Measurements from ENCODE around the gene KCTD16. TPM values are rescaled to one million over a fixed set of nuclear protein-coding genes. Genes with fewer than 3 reads are reported as not detected.
A peak's percentile ranks its signal among the peaks of the same experiment; 100 is the strongest.

KCTD16 gene
- polyA plus RNA-seq, 1 donor (not counting 4 experiments of a cell fraction or from before 2014, with no cell fraction given), result 0.04 TPM

DNA sequence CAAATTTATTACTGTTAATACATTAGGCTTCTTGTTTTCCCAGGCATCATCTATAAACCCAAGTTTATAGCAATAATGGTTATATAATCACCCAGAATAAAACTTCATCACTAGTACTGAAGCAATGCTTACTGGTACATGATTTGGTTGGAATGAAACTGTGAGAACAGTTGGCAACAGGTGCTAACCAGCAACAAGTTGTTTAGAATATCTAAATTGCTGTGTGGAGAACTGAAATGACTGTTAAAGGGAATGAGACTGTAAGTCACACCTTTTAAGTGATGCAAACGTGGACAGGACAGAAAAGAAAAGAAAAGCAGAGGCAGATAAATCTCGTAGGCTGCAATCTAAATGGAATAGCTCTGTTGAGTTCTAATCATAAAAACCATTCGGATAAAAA, 2.7 kb upstream of the KCTD16 start:
- no peak overlapping the region for H3K4me2 ChIP-seq (ENCODE audit: control insufficient read depth, extremely low read depth, insufficient read depth, low read depth, low read length)
- dilution Hi-C loops (cut with MboI; ENCODE audit: extremely low pct_ligation_motif_present, low sequenced_read_pairs), result no loop called here

DNA sequence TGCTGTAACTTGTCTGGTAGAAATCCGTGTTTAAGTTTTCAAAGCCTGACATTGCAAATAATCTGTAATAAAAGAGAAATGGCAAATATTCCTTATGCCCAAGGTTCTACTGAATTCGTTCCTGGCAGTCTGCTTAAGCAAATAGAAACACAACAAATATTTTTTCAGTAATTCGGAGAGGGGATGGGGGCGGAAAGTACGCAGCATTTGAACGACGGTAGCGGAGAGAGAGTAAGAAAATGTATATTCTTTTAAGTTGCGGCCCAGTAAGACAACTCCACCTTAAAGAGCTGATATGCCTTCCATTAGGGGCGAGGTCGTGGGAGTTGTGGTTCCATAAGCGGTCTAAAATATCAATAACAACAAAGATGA, 783 bp upstream of the KCTD16 start:
- H3K4me3 ChIP-seq (ENCODE audit: control insufficient read depth in 2 of 3, extremely low read depth in 1 of 3, insufficient read depth in 2 of 3, low read depth in 1 of 3, low read length in 3 of 3), result peak overlapping the region; percentile 54 to 84 (median 79)
- H3K27ac ChIP-seq (ENCODE audit: control insufficient read depth, insufficient read depth, low read length), result peak overlapping the region; percentile 85
- H2AFZ ChIP-seq (ENCODE audit: control insufficient read depth, low read length), result peak overlapping the region; percentile 76
- no peak for DNase-seq (ENCODE audit: low read depth, low spot score)
- H3K27me3 ChIP-seq (ENCODE audit: control insufficient read depth, extremely low read depth, insufficient read depth, low read length), result no peaks in the 10 kb centered on the region
- peaks cover 44% of the 10 kb centered on the region for H3K79me2 ChIP-seq (ENCODE audit: control insufficient read depth, insufficient read depth, low read length)
- dilution Hi-C loops (cut with MboI; ENCODE audit: extremely low pct_ligation_motif_present, low sequenced_read_pairs), result no loop called here
- H3K4me2 ChIP-seq (ENCODE audit: control insufficient read depth, extremely low read depth, insufficient read depth, low read depth, low read length), result peak overlapping the region; percentile 93
- H3K9ac ChIP-seq (ENCODE audit: control insufficient read depth, extremely low read depth, insufficient read depth, low read length), result peak overlapping the region; percentile 94
- peaks cover 5% of the 10 kb centered on the region in 2 experiments for H3K36me3 ChIP-seq (ENCODE audit: control insufficient read depth in 2 of 2, extremely low read depth in 1 of 2, insufficient read depth in 2 of 2, low read length in 2 of 2)
- TF ChIP-seq, protein P1, sequence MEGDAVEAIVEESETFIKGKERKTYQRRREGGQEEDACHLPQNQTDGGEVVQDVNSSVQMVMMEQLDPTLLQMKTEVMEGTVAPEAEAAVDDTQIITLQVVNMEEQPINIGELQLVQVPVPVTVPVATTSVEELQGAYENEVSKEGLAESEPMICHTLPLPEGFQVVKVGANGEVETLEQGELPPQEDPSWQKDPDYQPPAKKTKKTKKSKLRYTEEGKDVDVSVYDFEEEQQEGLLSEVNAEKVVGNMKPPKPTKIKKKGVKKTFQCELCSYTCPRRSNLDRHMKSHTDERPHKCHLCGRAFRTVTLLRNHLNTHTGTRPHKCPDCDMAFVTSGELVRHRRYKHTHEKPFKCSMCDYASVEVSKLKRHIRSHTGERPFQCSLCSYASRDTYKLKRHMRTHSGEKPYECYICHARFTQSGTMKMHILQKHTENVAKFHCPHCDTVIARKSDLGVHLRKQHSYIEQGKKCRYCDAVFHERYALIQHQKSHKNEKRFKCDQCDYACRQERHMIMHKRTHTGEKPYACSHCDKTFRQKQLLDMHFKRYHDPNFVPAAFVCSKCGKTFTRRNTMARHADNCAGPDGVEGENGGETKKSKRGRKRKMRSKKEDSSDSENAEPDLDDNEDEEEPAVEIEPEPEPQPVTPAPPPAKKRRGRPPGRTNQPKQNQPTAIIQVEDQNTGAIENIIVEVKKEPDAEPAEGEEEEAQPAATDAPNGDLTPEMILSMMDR (optimal IDR thresholded peaks at IDR 0.05 in 1 of 3, IDR thresholded peaks at IDR 0.05 in 1 of 3, conservative IDR thresholded peaks at IDR 0.05 in 1 of 3; ENCODE audit: extremely low read depth in 1 of 3, insufficient read depth in 2 of 3, low read length in 3 of 3), result no peak
- TF ChIP-seq EZH2 (IDR thresholded peaks at IDR 0.05; ENCODE audit: low read length), result no peak
- H4K20me1 ChIP-seq (ENCODE audit: control insufficient read depth, extremely low read depth, insufficient read depth, low read length), result no peaks in the 10 kb centered on the region
- no peaks in the 10 kb centered on the region for H3K9me1 ChIP-seq (ENCODE audit: control insufficient read depth, extremely low read depth, insufficient read depth, low read length)
- no peak for FAIRE-seq
- no peaks in the 10 kb centered on the region for H3K9me3 ChIP-seq (ENCODE audit: control insufficient read depth, low read depth, low read length)
- H3K4me1 ChIP-seq (ENCODE audit: control insufficient read depth, extremely low read depth, insufficient read depth, low read length), result peaks cover 18% of the 10 kb centered on the region

More for the DNA sequence above, 2.7 kb upstream of the KCTD16 start:
- Histone ChIP-seq H4K20me1 (ENCODE audit: control insufficient read depth, extremely low read depth, insufficient read depth, low read length) (no peaks in the 10 kb centered on the region), H2AFZ (ENCODE audit: control insufficient read depth, low read length) (no peak overlapping the region), H3K27ac (ENCODE audit: control insufficient read depth, insufficient read depth, low read length) (no peak overlapping the region), H3K9ac (ENCODE audit: control insufficient read depth, extremely low read depth, insufficient read depth, low read length) (no peak overlapping the region), H3K27me3 (ENCODE audit: control insufficient read depth, extremely low read depth, insufficient read depth, low read length) (no peaks in the 10 kb centered on the region), H3K4me3 (ENCODE audit: control insufficient read depth in 2 of 3, extremely low read depth in 1 of 3, insufficient read depth in 2 of 3, low read depth in 1 of 3, low read length in 3 of 3) (no peak overlapping the region), H3K79me2 (ENCODE audit: control insufficient read depth, insufficient read depth, low read length) (peaks cover 44% of the 10 kb centered on the region), H3K9me1 (ENCODE audit: control insufficient read depth, extremely low read depth, insufficient read depth, low read length) (no peaks in the 10 kb centered on the region), H3K4me1 (ENCODE audit: control insufficient read depth, extremely low read depth, insufficient read depth, low read length) (peaks cover 18% of the 10 kb centered on the region), H3K36me3 (ENCODE audit: control insufficient read depth in 2 of 2, extremely low read depth in 1 of 2, insufficient read depth in 2 of 2, low read length in 2 of 2) (peaks cover 6 to 10% of the 10 kb centered on the region in 2 experiments), H3K9me3 (ENCODE audit: control insufficient read depth, low read depth, low read length) (no peaks in the 10 kb centered on the region)
- DNase-seq (ENCODE audit: low read depth, low spot score) (no peak), FAIRE-seq (no peak)
- TF ChIP-seq, protein P1 (optimal IDR thresholded peaks at IDR 0.05 in 1 of 3, IDR thresholded peaks at IDR 0.05 in 1 of 3, conservative IDR thresholded peaks at IDR 0.05 in 1 of 3; ENCODE audit: extremely low read depth in 1 of 3, insufficient read depth in 2 of 3, low read length in 3 of 3), result no peak
- no peak for TF ChIP-seq EZH2 (IDR thresholded peaks at IDR 0.05; ENCODE audit: low read length)
